HG02852 (cell line): ENCODE measurements around the gene P2RX1.
"Not testable (repeated sequence)": the region's sequence is repeated elsewhere in the genome, so short reads cannot be mapped to it uniquely, and the experiment has no call there.

Source experiments
- ATAC-seq: cut with Tn5 transposase; IDR thresholded peaks from one replicate; pipeline ENCODE4 v1.9.1; 2021; ENCODE audit warnings: mild to moderate bottlenecking, moderate library complexity; ENCODE audit not compliant: unreplicated experiment

P2RX1 gene

GRCh38 chr17:3861761-3862681, 54.2 kb downstream of the P2RX1 start:
- no peak for ATAC-seq

- no peak for ATAC-seq
These were observed 55.1 kb downstream of the P2RX1 start for GRCh38 chr17:3860939-3861700.

DNA sequence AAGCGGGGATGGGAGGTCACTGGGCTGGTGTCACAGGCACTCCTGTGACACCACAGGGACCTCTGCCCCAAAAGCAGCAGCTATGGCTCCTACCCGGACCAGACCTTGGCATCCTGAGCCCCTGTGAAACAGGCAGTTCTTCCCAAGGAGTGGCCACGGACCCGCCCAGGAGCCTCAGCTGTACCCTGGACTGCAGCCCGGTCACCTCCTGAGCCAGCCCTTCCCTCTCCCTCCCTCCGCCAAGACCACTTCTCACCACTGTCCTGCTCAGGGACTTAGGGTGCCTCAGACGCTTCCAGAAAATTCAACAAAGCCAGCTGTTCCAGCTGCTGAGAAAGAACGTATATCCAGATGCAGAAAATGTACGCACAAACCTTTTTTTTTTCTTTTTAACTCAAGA, 56.3 kb downstream of the P2RX1 start:
- ATAC-seq: no peak

GRCh38 chr17:3857261-3858105, 58.8 kb downstream of the P2RX1 start:
- no peak for ATAC-seq

DNA sequence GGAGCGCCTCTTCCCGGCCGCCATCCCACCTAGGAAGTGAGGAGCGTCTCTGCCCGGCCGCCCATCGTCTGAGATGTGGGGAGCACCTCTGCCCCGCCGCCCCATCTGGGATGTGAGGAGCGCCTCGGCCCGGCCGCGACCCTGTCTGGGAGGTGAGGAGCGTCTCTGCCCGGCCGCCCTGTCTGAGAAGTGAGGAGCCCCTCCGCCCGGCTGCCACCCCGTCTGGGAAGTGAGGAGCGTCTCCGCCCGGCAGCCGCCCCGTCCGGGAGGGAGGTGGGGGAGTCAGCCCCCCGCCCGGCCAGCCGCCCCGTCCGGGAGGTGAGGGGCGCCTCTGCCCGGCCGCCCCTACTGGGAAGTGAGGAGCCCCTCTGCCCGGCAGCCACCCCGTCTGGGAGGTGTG, 62.1 kb downstream of the P2RX1 start:
- ATAC-seq: not testable (repeated sequence)

- ATAC-seq: no peak
These were observed 63.7 kb downstream of the P2RX1 start for GRCh38 chr17:3852561-3852960.

- no peak for ATAC-seq
These were observed 64.7 kb downstream of the P2RX1 start for GRCh38 chr17:3851461-3852100.

DNA sequence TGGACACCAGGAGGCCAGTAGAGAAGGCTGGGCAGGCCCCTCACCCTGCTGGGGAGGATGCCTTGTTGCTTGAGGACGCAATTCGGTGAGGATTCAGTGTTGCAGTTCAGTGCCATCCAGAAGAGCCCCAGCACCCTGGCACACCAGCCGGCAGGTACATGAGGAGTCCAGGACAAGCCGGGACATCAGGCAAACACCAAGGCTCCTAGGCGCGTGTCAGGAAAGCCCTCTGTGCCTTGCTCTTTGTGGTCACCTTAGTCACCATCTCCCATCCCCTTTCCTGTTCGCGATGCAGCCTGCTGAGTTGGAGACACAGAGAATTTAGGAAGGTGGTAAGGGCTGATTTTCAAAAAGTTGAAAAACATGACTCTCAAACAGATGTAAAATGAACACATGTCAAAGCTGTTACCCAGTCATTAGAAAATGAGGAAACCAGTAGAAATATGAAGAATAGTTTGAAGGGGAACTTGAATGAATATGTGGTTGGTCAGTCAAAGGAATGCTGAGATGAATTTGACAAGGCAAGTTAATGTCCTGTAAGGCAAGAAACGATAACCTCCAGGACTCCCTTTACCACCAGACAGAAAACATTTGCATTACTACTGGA, 67.9 kb downstream of the P2RX1 start:
- ATAC-seq: no peak

GRCh38 chr17:3847165-3847670, 69.0 kb downstream of the P2RX1 start:
- ATAC-seq: no peak
